GM15510 (cell line): Measurements from ENCODE around the gene TMEM132E.

Experiments used
- POLR2A ChIP-seq: IDR thresholded peaks from 3 replicates; pipeline ENCODE4 v1.6.1; 2011; ENCODE audit warnings: borderline replicate concordance; ENCODE audit not compliant: insufficient read length; ENCODE audit errors: extremely low read depth

TMEM132E gene

GRCh38 chr17:34579017-34579946 lies at the start of gene TMEM132E:
Gene TMEM132E, plus strand, starts transcription at chr17:34579582. Its CDS starts 1,495 bp downstream, at chr17:34581077.
- TF ChIP-seq POLR2A: no peak

- no peak for TF ChIP-seq POLR2A
Observed at GRCh38 chr17:34530918-34531317, 48.5 kb upstream of the TMEM132E start.

GRCh38 chr17:34532281-34533065 lies 46.9 kb upstream of the TMEM132E start:
- TF ChIP-seq POLR2A: no peak

- TF ChIP-seq POLR2A: no peak
Observed at GRCh38 chr17:34533806-34534527, 45.4 kb upstream of the TMEM132E start.

GRCh38 chr17:34537445-34537844 lies 41.9 kb upstream of the TMEM132E start:
- no peak for TF ChIP-seq POLR2A

GRCh38 chr17:34539881-34540280 lies 39.5 kb upstream of the TMEM132E start:
- TF ChIP-seq POLR2A: no peak

GRCh38 chr17:34542700-34543336 lies 36.6 kb upstream of the TMEM132E start:
- TF ChIP-seq POLR2A: no peak

GRCh38 chr17:34547453-34548063 lies 31.8 kb upstream of the TMEM132E start:
- TF ChIP-seq POLR2A: no peak

- no peak for TF ChIP-seq POLR2A
Observed at GRCh38 chr17:34549966-34550365, 29.4 kb upstream of the TMEM132E start.

- no peak for TF ChIP-seq POLR2A
Observed at GRCh38 chr17:34553907-34554306, 25.5 kb upstream of the TMEM132E start.

- no peak for TF ChIP-seq POLR2A
Observed at GRCh38 chr17:34556384-34556783, 23.0 kb upstream of the TMEM132E start.

GRCh38 chr17:34556931-34557330 lies 22.5 kb upstream of the TMEM132E start:
- no peak for TF ChIP-seq POLR2A

- no peak for TF ChIP-seq POLR2A
Observed at GRCh38 chr17:34561328-34561727, 18.1 kb upstream of the TMEM132E start.

GRCh38 chr17:34562387-34562786 lies 17.0 kb upstream of the TMEM132E start:
- TF ChIP-seq POLR2A: no peak
